Right lobe of liver (tissue), 4 donors: ENCODE data around the gene MINK1.

Experiments
- POLR2A ChIP-seq: fragments of 450-650 bp; IDR thresholded peaks from one replicate; pipeline ENCODE4 v1.6.1; 2017; ENCODE audit warnings: antibody characterized with exemption, mild to moderate bottlenecking
- TF ChIP-seq, protein P1 (sequence below), 4 donors: fragments of 200-600 bp in 3 of 4; fragments of 450-650 bp in 1 of 4; IDR thresholded peaks; one replicate each; pipeline versions ENCODE4 v1.5.1 to v1.8.0; 2016 to 2022; ENCODE audit warnings: antibody characterized with exemption in 4 of 4, mild to moderate bottlenecking in 2 of 4
- donor health status: DM: no; HTN: no; CAD: no.
- donor health status: DM: no; HTN: no; CAD: no.
- donor health status: DM: no; HTN: yes; CAD: no.

DNA sequence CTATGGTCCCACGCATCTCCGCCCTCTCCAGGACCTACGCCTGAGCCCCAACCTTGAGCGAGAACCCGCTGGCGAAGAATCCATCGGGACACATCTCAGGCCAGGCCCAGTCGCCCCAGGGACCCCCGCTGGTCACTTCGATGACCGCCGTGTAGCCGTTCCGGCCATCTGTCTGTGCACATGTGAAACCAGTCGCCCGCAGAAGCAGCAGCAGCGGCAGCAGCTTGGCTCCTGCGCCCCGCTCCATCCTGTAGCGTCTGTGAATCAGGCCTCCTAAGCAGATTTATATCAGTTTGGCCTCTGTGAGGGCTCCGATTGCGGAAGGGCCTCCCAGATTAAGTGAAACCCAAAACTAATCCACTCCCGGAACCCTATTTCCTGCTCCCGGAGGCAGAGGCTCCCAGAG lies 47.0 kb upstream of the MINK1 start, which contains the start of gene VMO1:
- TF ChIP-seq, protein P1, sequence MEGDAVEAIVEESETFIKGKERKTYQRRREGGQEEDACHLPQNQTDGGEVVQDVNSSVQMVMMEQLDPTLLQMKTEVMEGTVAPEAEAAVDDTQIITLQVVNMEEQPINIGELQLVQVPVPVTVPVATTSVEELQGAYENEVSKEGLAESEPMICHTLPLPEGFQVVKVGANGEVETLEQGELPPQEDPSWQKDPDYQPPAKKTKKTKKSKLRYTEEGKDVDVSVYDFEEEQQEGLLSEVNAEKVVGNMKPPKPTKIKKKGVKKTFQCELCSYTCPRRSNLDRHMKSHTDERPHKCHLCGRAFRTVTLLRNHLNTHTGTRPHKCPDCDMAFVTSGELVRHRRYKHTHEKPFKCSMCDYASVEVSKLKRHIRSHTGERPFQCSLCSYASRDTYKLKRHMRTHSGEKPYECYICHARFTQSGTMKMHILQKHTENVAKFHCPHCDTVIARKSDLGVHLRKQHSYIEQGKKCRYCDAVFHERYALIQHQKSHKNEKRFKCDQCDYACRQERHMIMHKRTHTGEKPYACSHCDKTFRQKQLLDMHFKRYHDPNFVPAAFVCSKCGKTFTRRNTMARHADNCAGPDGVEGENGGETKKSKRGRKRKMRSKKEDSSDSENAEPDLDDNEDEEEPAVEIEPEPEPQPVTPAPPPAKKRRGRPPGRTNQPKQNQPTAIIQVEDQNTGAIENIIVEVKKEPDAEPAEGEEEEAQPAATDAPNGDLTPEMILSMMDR (IDR thresholded peaks at IDR 0.05): no peak
- TF ChIP-seq POLR2A: no peak
